Measurements from ENCODE around the gene MAPRE2.

DNA sequence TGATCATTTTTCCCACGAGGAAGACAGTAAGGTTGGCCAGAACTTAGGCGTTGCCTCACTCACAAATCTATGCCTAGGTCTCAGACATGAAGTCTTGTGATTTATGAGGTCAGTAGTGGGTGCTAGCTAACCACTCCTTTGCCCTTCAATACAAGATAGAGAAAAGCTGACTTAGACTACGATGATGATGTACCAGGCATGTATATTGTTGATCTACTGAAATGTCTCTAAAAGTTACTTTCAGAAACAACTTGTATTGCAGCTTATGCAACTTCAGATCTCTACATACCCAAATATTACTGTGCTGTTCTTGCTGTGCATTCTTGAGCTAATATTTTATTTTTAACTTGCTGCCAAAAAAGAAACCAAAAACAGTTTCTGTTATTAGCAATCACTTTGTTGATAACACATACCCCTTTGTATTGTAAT, 30.6 kb downstream of the MAPRE2 start:
- TF ChIP-seq, protein P1, sequence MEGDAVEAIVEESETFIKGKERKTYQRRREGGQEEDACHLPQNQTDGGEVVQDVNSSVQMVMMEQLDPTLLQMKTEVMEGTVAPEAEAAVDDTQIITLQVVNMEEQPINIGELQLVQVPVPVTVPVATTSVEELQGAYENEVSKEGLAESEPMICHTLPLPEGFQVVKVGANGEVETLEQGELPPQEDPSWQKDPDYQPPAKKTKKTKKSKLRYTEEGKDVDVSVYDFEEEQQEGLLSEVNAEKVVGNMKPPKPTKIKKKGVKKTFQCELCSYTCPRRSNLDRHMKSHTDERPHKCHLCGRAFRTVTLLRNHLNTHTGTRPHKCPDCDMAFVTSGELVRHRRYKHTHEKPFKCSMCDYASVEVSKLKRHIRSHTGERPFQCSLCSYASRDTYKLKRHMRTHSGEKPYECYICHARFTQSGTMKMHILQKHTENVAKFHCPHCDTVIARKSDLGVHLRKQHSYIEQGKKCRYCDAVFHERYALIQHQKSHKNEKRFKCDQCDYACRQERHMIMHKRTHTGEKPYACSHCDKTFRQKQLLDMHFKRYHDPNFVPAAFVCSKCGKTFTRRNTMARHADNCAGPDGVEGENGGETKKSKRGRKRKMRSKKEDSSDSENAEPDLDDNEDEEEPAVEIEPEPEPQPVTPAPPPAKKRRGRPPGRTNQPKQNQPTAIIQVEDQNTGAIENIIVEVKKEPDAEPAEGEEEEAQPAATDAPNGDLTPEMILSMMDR (IDR thresholded peaks at IDR 0.05): no peak
- no peak for TF ChIP-seq POLR2A (IDR thresholded peaks at IDR 0.05)

Data from heart left ventricle (tissue), 13 donors.